Smooth muscle cell (in vitro differentiated cells): ENCODE measurements around the gene KCNIP4. TPM values are rescaled to one million over a fixed set of nuclear protein-coding genes. Genes with fewer than 3 reads are reported as not detected.

Experiments
- DNase-seq: peaks from one replicate; lab custom pipeline; 2025; ENCODE audit not compliant: unreplicated experiment; lab: John Stamatoyannopoulos, UW
- H2AFZ ChIP-seq: fragments of 200-600 bp; sonication (generic); 2 replicates; pipeline ENCODE4 v1.6.0; 2016; ENCODE audit warnings: antibody characterized with exemption, low read depth, mild to moderate bottlenecking
- H3F3A ChIP-seq: fragments of 200-600 bp; sonication (generic); 2 replicates; pipeline ENCODE4 v1.6.0; 2017; ENCODE audit warnings: antibody characterized with exemption, low read depth
- H3K27ac ChIP-seq: fragments of 200-600 bp; sonication (generic); 2 replicates; pipeline ENCODE4 v1.5.1; 2016; ENCODE audit warnings: low read depth, mild to moderate bottlenecking
- H3K27me3 ChIP-seq: fragments of 200-600 bp; sonication (generic); 2 replicates; pipeline ENCODE4 v1.6.1; 2016; ENCODE audit warnings: low read depth, mild to moderate bottlenecking
- H3K36me3 ChIP-seq: fragments of 200-600 bp; sonication (generic); 2 replicates; pipeline ENCODE4 v1.5.1; 2016; ENCODE audit warnings: low read depth
- H3K4me1 ChIP-seq: fragments of 200-600 bp; sonication (generic); 2 replicates; pipeline ENCODE4 v1.5.1; 2016; ENCODE audit warnings: low read depth
- H3K4me2 ChIP-seq: fragments of 200-600 bp; sonication (generic); 2 replicates; pipeline ENCODE4 v1.6.0; 2016; ENCODE audit warnings: mild to moderate bottlenecking
- H3K4me3 ChIP-seq: fragments of 200-600 bp; sonication (generic); 2 replicates; pipeline ENCODE4 v1.5.1; 2016; ENCODE audit warnings: mild to moderate bottlenecking
- H3K79me2 ChIP-seq: fragments of 200-600 bp; sonication (generic); 2 replicates; pipeline ENCODE4 v1.6.0; 2016; ENCODE audit warnings: low read depth, mild to moderate bottlenecking
- H3K9ac ChIP-seq: fragments of 200-600 bp; sonication (generic); 2 replicates; pipeline ENCODE4 v1.6.0; 2016; ENCODE audit warnings: low read depth
- H3K9me3 ChIP-seq: fragments of 200-600 bp; sonication (generic); replicated peaks from 2 replicates; pipeline ENCODE4 v1.5.1; 2016; ENCODE audit warnings: low read depth
- H4K20me1 ChIP-seq: fragments of 200-600 bp; sonication (generic); 2 replicates; pipeline ENCODE4 v1.6.0; 2016; ENCODE audit warnings: low read depth
- CTCF ChIP-seq: fragments of 200-600 bp; sonication (generic); IDR thresholded peaks from 2 replicates; pipeline ENCODE4 v1.5.1; 2017; ENCODE audit warnings: borderline replicate concordance, mild to moderate bottlenecking, antibody characterized with exemption; ENCODE audit not compliant: insufficient read depth, poor library complexity, severe bottlenecking
- WGBS: methylation state at CpG from one replicate; pipeline ENCODE4 v1.1.7; 2016; ENCODE audit warnings: low lambda C conversion rate; 5-methylcytosine and 5-hydroxymethylcytosine counted together
- polyA plus RNA-seq: library from polyadenylated mRNA; unstranded; fragments of >200 nt; fragmentation: Nextera tagmentation; extraction: Ambion mirVana; gene quantifications from 2 replicates; pipeline ENCODE4 v1.2.1, GENCODE V29; 2016
- total RNA-seq: library from RNA; depleted of rRNA; stranded (reverse); fragments of >200 nt; gene quantifications from 2 replicates; pipeline ENCODE4 v1.2.3, GENCODE V29; 2014

KCNIP4 gene
- total and polyA plus RNA-seq, 2 experiments from 2014 or later, result 0.07 TPM; not detected in 1

DNA sequence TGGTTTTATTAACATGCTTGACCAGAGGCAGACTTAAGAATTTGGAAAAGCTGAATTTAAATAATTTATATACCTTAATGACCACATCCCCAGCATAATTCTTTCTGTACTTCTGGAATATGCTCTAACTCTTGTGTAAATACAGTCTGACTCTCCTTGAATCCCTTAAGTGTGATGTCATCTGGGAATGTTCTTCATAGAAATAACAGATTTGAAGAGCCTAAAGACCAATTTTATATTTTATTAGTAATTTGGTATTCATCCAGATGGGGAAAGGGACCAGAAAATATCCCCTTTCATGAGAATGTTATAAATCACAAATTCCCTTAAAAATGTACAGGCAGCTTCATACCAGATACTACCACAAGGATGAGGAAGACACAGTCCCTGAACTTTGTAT is 58.3 kb downstream of the KCNIP4 start:
- Histone ChIP-seq H3K9me3 (no peaks in the 10 kb centered on the region), H3K4me2 (no peak overlapping the region), H3F3A (no peaks in the 10 kb centered on the region), H3K27me3 (no peaks in the 10 kb centered on the region), H2AFZ (no peak overlapping the region), H3K4me3 (no peak overlapping the region), H3K79me2 (no peaks in the 10 kb centered on the region), H3K27ac (no peak overlapping the region), H3K36me3 (no peaks in the 10 kb centered on the region), H3K9ac (no peak overlapping the region), H4K20me1 (no peaks in the 10 kb centered on the region), H3K4me1 (no peaks in the 10 kb centered on the region)
- no peak for DNase-seq
- no peak for TF ChIP-seq CTCF

- H3K9ac ChIP-seq, result no peak overlapping the region
- H3K27me3 ChIP-seq, result no peaks in the 10 kb centered on the region
- peak overlapping the region; percentile 72 for H3K27ac ChIP-seq
- H3K4me1 ChIP-seq, result no peaks in the 10 kb centered on the region
- no peaks in the 10 kb centered on the region for H3K9me3 ChIP-seq
- no peak for DNase-seq
- no peak for TF ChIP-seq CTCF
- H3K4me3 ChIP-seq, result no peak overlapping the region
- peak overlapping the region; percentile 13 for H3K4me2 ChIP-seq
- H3K79me2 ChIP-seq, result no peaks in the 10 kb centered on the region
- H3F3A ChIP-seq, result no peaks in the 10 kb centered on the region
- H4K20me1 ChIP-seq, result no peaks in the 10 kb centered on the region
- no peaks in the 10 kb centered on the region for H3K36me3 ChIP-seq
- 58% methylated on average over 3 of the region's 3 CpGs for WGBS
- H2AFZ ChIP-seq, result no peak overlapping the region
These were observed 60.2 kb downstream of the KCNIP4 start for GRCh38 chr4:21888195-21888976.

- Histone ChIP-seq H3K79me2 (no peaks in the 10 kb centered on the region), H3K4me1 (no peaks in the 10 kb centered on the region), H3K27ac (peak overlapping the region; percentile 72), H3K4me2 (no peak overlapping the region), H3K4me3 (no peak overlapping the region), H2AFZ (no peak overlapping the region), H3K9me3 (no peaks in the 10 kb centered on the region), H3K27me3 (no peaks in the 10 kb centered on the region), H3F3A (no peaks in the 10 kb centered on the region), H4K20me1 (no peaks in the 10 kb centered on the region), H3K9ac (no peak overlapping the region), H3K36me3 (no peaks in the 10 kb centered on the region)
- TF ChIP-seq CTCF, result no peak
- no peak for DNase-seq
- 88% methylated on average over 1 of the region's 1 CpG for WGBS
These were observed 61.1 kb downstream of the KCNIP4 start for GRCh38 chr4:21887481-21887880.

GRCh38 chr4:21885770-21886169 is 62.8 kb downstream of the KCNIP4 start:
- Histone ChIP-seq H3K9me3 (no peaks in the 10 kb centered on the region), H3K4me1 (no peaks in the 10 kb centered on the region), H3F3A (no peaks in the 10 kb centered on the region), H3K4me3 (no peak overlapping the region), H3K79me2 (no peaks in the 10 kb centered on the region), H3K4me2 (no peak overlapping the region), H2AFZ (no peak overlapping the region), H3K27ac (no peak overlapping the region), H4K20me1 (no peaks in the 10 kb centered on the region), H3K9ac (no peak overlapping the region), H3K36me3 (no peaks in the 10 kb centered on the region), H3K27me3 (no peaks in the 10 kb centered on the region)
- no peak for TF ChIP-seq CTCF
- 80% methylated on average over 5 of the region's 5 CpGs for WGBS
- no peak for DNase-seq
